Neuronal stem cell (in vitro differentiated cells): ENCODE data around the gene CUX1.

Experiments
- DNase-seq: peaks from one replicate; pipeline ENCODE4 v3.0.0-alpha.2; 2013; ENCODE audit warnings: low spot score
- H2AFZ ChIP-seq: one replicate; pipeline ENCODE4 v1.6.1; 2013; ENCODE audit warnings: mild to moderate bottlenecking, low read length, inconsistent platforms
- H2AK5ac ChIP-seq: 2 replicates; pipeline ENCODE4 v1.6.1; 2013; ENCODE audit warnings: low read depth, mild to moderate bottlenecking, inconsistent platforms, low read length, moderate library complexity, mixed read lengths
- H2BK120ac ChIP-seq: 2 replicates; pipeline ENCODE4 v1.6.1; 2013; ENCODE audit warnings: low read depth, mild to moderate bottlenecking, inconsistent platforms, low read length, moderate library complexity, mixed read lengths
- H2BK12ac ChIP-seq: one replicate; pipeline ENCODE4 v1.6.1; 2013; ENCODE audit warnings: low read length, inconsistent platforms
- H2BK15ac ChIP-seq: 2 replicates; pipeline ENCODE4 v1.6.1; 2013; ENCODE audit warnings: mild to moderate bottlenecking, low read length, inconsistent platforms, mixed read lengths
- H2BK5ac ChIP-seq: one replicate; pipeline ENCODE4 v1.6.1; 2013; ENCODE audit warnings: inconsistent platforms, mild to moderate bottlenecking, low read length, moderate library complexity
- H3K14ac ChIP-seq: one replicate; pipeline ENCODE4 v1.6.1; 2013; ENCODE audit warnings: low read length, inconsistent platforms
- H3K18ac ChIP-seq: 2 replicates; pipeline ENCODE4 v1.6.1; 2013; ENCODE audit warnings: low read length, inconsistent platforms
- H3K23ac ChIP-seq: 2 replicates; pipeline ENCODE4 v1.6.1; 2013; ENCODE audit warnings: low read depth, mild to moderate bottlenecking, mixed read lengths, low read length, inconsistent platforms; ENCODE audit not compliant: poor library complexity
- H3K27ac ChIP-seq: replicated peaks from 3 replicates; pipeline ENCODE4 v1.5.1; 2013; ENCODE audit warnings: low read length, inconsistent platforms
- H3K27me3 ChIP-seq, 3 experiments: 2 replicates each; pipeline ENCODE4 v1.6.1; 2013; ENCODE audit warnings: low read length in 3 of 3, mild to moderate bottlenecking in 2 of 3, inconsistent platforms in 1 of 3, low read depth in 1 of 3, mixed read lengths in 1 of 3, moderate library complexity in 1 of 3; ENCODE audit not compliant: control insufficient read depth in 3 of 3, insufficient read depth in 3 of 3
- H3K36me3 ChIP-seq, 2 donors: replicated peaks in 1 of 2; 2 replicates each; pipeline ENCODE4 v1.6.1; 2013; ENCODE audit warnings: low read length in 2 of 2; ENCODE audit not compliant: control insufficient read depth in 2 of 2, insufficient read depth in 2 of 2
- H3K4ac ChIP-seq: 2 replicates; pipeline ENCODE4 v1.6.1; 2013; ENCODE audit warnings: inconsistent platforms, mild to moderate bottlenecking, low read length, moderate library complexity
- H3K4me1 ChIP-seq, 2 donors: 1 replicate in 1 of 2; 2 replicates in 1 of 2; pipeline ENCODE4 v1.6.1; 2013; ENCODE audit warnings: low read length in 2 of 2, low read depth in 1 of 2; ENCODE audit not compliant: control insufficient read depth in 2 of 2, insufficient read depth in 1 of 2
- H3K4me2 ChIP-seq: one replicate; pipeline ENCODE4 v1.6.1; 2013; ENCODE audit warnings: mild to moderate bottlenecking, low read length, inconsistent platforms; ENCODE audit not compliant: insufficient read depth, poor library complexity, severe bottlenecking
- H3K4me3 ChIP-seq, 2 donors: 2 replicates each; pipeline ENCODE4 v1.5.1; 2013; ENCODE audit warnings: low read length in 2 of 2, mild to moderate bottlenecking in 2 of 2, inconsistent platforms in 1 of 2, moderate library complexity in 1 of 2
- H3K79me1 ChIP-seq: one replicate; pipeline ENCODE4 v1.6.1; 2013; ENCODE audit warnings: low read depth, mild to moderate bottlenecking, inconsistent platforms, low read length, moderate library complexity
- H3K9ac ChIP-seq: one replicate; pipeline ENCODE4 v1.6.1; 2013; ENCODE audit warnings: mild to moderate bottlenecking, low read depth, low read length, inconsistent platforms; ENCODE audit not compliant: poor library complexity
- H3K9me3 ChIP-seq, 2 donors: replicated peaks in 1 of 2; 2 replicates each; pipeline versions ENCODE3 to v1.6.1; 2013; ENCODE audit warnings: low read length in 2 of 2, mild to moderate bottlenecking in 2 of 2, inconsistent platforms in 1 of 2, low read depth in 1 of 2, mixed read lengths in 1 of 2, moderate library complexity in 1 of 2; ENCODE audit not compliant: control insufficient read depth in 2 of 2, insufficient read depth in 1 of 2
- H4K8ac ChIP-seq: one replicate; pipeline ENCODE4 v1.6.1; 2013; ENCODE audit warnings: low read depth, mild to moderate bottlenecking, inconsistent platforms, low read length, moderate library complexity
- H4K91ac ChIP-seq: one replicate; pipeline ENCODE4 v1.6.1; 2013; ENCODE audit warnings: low read length, low read depth, mild to moderate bottlenecking, inconsistent platforms; ENCODE audit not compliant: poor library complexity
- WGBS, 2 donors: extraction: QIAGEN DNeasy Blood & Tissue Kit; methylation state at CpG; one replicate each; pipeline ENCODE4 v1.1.7; 2013; ENCODE audit warnings: missing lambda C conversion rate in 2 of 2, mixed read lengths in 1 of 2; ENCODE audit not compliant: insufficient read length in 2 of 2, insufficient replicate concordance in 1 of 2; ENCODE audit errors: extremely low coverage in 2 of 2; 5-methylcytosine and 5-hydroxymethylcytosine counted together

Gene CUX1

GRCh38 chr7:102059524-102059923, 242.1 kb downstream of the CUX1 start:
- Histone ChIP-seq H2AFZ (no peak overlapping the region), H3K4me1 (peaks cover 2 to 10% of the 10 kb centered on the region in 2 donors), H2BK120ac (no peak overlapping the region), H3K27ac (no peak overlapping the region), H3K23ac (no peak overlapping the region), H3K4me3 (no peak overlapping the region), H3K9ac (no peak overlapping the region), H4K8ac (no peak overlapping the region), H3K36me3 (no peaks in the 10 kb centered on the region), H2BK5ac (no peak overlapping the region), H2AK5ac (no peak overlapping the region), H3K9me3 (peaks cover 3 to 20% of the 10 kb centered on the region in 2 donors), H3K4ac (no peak overlapping the region), H3K14ac (no peak overlapping the region), H2BK12ac (no peak overlapping the region), H2BK15ac (no peak overlapping the region), H3K4me2 (no peak overlapping the region), H3K79me1 (peaks cover 2% of the 10 kb centered on the region), H4K91ac (no peak overlapping the region), H3K18ac (no peak overlapping the region), H3K27me3 (no peaks in the 10 kb centered on the region)
- WGBS, 2 donors = no CpG with 5 or more reads among the region's 9 CpGs
- no peak for DNase-seq

- no peak overlapping the region for H3K27ac ChIP-seq
- H2BK120ac ChIP-seq = no peak overlapping the region
- H3K9me3 ChIP-seq = peaks cover 0 to 1% of the 10 kb centered on the region in 2 donors
- H4K8ac ChIP-seq = no peak overlapping the region
- no peaks in the 10 kb centered on the region for H3K36me3 ChIP-seq
- no peak overlapping the region for H3K4me3 ChIP-seq
- H3K4me1 ChIP-seq = peaks cover 4 to 10% of the 10 kb centered on the region in 2 donors
- H2AK5ac ChIP-seq = no peak overlapping the region
- no peak for DNase-seq
- no peak overlapping the region for H2BK15ac ChIP-seq
- no peak overlapping the region for H3K9ac ChIP-seq
- H3K18ac ChIP-seq = no peak overlapping the region
- no peak overlapping the region for H3K4ac ChIP-seq
- no CpG with 5 or more reads among the region's 11 CpGs for WGBS, 2 donors
- no peaks in the 10 kb centered on the region for H3K27me3 ChIP-seq
- H3K23ac ChIP-seq = no peak overlapping the region
- H3K79me1 ChIP-seq = peaks cover 2% of the 10 kb centered on the region
- H3K4me2 ChIP-seq = no peak overlapping the region
- no peak overlapping the region for H2BK12ac ChIP-seq
- H2AFZ ChIP-seq = no peak overlapping the region
- no peak overlapping the region for H3K14ac ChIP-seq
- no peak overlapping the region for H4K91ac ChIP-seq
- H2BK5ac ChIP-seq = no peak overlapping the region
Measured at GRCh38 chr7:102061354-102061945, 244.0 kb downstream of the CUX1 start.

GRCh38 chr7:102061981-102062390, 244.6 kb downstream of the CUX1 start:
- H3K4me3 ChIP-seq = no peak overlapping the region
- no peak overlapping the region for H2BK12ac ChIP-seq
- no peak overlapping the region for H3K14ac ChIP-seq
- H3K27ac ChIP-seq = no peak overlapping the region
- H3K4me2 ChIP-seq = no peak overlapping the region
- no peak overlapping the region for H3K4ac ChIP-seq
- no CpG with 5 or more reads among the region's 8 CpGs for WGBS, 2 donors
- no peaks in the 10 kb centered on the region for H3K9me3 ChIP-seq
- H2AK5ac ChIP-seq = no peak overlapping the region
- peaks cover 2% of the 10 kb centered on the region for H3K79me1 ChIP-seq
- no peak overlapping the region for H4K91ac ChIP-seq
- H2BK5ac ChIP-seq = no peak overlapping the region
- H4K8ac ChIP-seq = no peak overlapping the region
- H3K36me3 ChIP-seq = no peaks in the 10 kb centered on the region
- H3K23ac ChIP-seq = no peak overlapping the region
- DNase-seq = no peak
- H3K9ac ChIP-seq = no peak overlapping the region
- peaks cover 4 to 10% of the 10 kb centered on the region in 2 donors for H3K4me1 ChIP-seq
- H2AFZ ChIP-seq = no peak overlapping the region
- no peak overlapping the region for H2BK15ac ChIP-seq
- no peak overlapping the region for H3K18ac ChIP-seq
- H2BK120ac ChIP-seq = no peak overlapping the region
- H3K27me3 ChIP-seq = no peaks in the 10 kb centered on the region

- Histone ChIP-seq H2AK5ac (no peak overlapping the region), H2AFZ (no peak overlapping the region), H3K9ac (no peak overlapping the region), H3K4me2 (no peak overlapping the region), H2BK12ac (no peak overlapping the region), H3K36me3 (no peaks in the 10 kb centered on the region), H4K91ac (no peak overlapping the region), H3K4ac (no peak overlapping the region), H3K27me3 (no peaks in the 10 kb centered on the region), H4K8ac (no peak overlapping the region), H2BK5ac (no peak overlapping the region), H3K23ac (no peak overlapping the region), H2BK120ac (no peak overlapping the region), H3K4me1 (peaks cover 4 to 10% of the 10 kb centered on the region in 2 donors), H2BK15ac (no peak overlapping the region), H3K14ac (no peak overlapping the region), H3K79me1 (peaks cover 2% of the 10 kb centered on the region), H3K27ac (no peak overlapping the region), H3K4me3 (no peak overlapping the region), H3K18ac (peak overlapping the region; percentile 32), H3K9me3 (no peaks in the 10 kb centered on the region)
- no CpG with 5 or more reads among the region's 9 CpGs for WGBS, 2 donors
- DNase-seq = no peak
Measured at GRCh38 chr7:102063690-102064180, 246.3 kb downstream of the CUX1 start.
